Tibial nerve (tissue), 4 donors: ENCODE results near the gene VWA2.

Experiments used
- EP300 ChIP-seq, 2 donors: sonication (generic); formaldehyde crosslinking; IDR thresholded peaks; one replicate each; pipeline ENCODE4 v1.6.1; 2017; ENCODE audit warnings: antibody characterized with exemption in 2 of 2, mild to moderate bottlenecking in 1 of 2
- TF ChIP-seq, protein P1 (sequence below), 5 experiments: fragments of 200-600 bp in 3 of 5; fragments of 450-650 bp in 2 of 5; sonication (generic) in 3 of 5; IDR thresholded peaks; one replicate each; pipeline ENCODE4 v1.5.1; 2016 to 2019; ENCODE audit warnings: antibody characterized with exemption in 5 of 5, mild to moderate bottlenecking in 3 of 5, moderate library complexity in 2 of 5

DNA sequence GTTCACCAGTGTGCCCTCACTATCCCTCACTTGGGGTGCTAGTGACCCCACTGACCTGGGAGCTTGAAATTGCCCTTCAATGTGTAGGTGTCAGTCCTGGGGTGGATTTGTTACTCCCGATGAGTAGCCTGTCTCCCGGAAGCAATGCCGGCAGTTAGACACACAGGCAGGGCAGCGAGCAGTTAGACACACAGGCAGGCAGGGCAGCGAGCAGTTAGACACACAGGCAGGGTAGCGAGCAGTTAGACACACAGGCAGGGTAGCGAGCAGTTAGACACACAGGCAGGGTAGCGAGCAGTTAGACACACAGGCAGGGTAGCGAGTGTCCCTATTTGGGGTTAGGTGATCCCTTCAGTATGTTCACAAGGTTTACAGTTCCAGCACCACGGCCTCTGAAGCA, 44.0 kb downstream of the VWA2 start:
- TF ChIP-seq, protein P1, sequence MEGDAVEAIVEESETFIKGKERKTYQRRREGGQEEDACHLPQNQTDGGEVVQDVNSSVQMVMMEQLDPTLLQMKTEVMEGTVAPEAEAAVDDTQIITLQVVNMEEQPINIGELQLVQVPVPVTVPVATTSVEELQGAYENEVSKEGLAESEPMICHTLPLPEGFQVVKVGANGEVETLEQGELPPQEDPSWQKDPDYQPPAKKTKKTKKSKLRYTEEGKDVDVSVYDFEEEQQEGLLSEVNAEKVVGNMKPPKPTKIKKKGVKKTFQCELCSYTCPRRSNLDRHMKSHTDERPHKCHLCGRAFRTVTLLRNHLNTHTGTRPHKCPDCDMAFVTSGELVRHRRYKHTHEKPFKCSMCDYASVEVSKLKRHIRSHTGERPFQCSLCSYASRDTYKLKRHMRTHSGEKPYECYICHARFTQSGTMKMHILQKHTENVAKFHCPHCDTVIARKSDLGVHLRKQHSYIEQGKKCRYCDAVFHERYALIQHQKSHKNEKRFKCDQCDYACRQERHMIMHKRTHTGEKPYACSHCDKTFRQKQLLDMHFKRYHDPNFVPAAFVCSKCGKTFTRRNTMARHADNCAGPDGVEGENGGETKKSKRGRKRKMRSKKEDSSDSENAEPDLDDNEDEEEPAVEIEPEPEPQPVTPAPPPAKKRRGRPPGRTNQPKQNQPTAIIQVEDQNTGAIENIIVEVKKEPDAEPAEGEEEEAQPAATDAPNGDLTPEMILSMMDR (IDR thresholded peaks at IDR 0.05) = no peak
- no peak for TF ChIP-seq EP300 (IDR thresholded peaks at IDR 0.05)
